OCI-LY1 (cell line): Measurements from ENCODE around the gene PERCC1.

Experiments used
- CTCF ChIP-seq: fragments of 200-600 bp; sonication (generic), shearing (Covaris generic); IDR thresholded peaks from 2 replicates; pipeline ENCODE4 v1.5.1; 2017; ENCODE audit warnings: mild to moderate bottlenecking, antibody characterized with exemption, low read length, moderate library complexity, mixed read lengths
- EZH2 ChIP-seq: fragments of 200-600 bp; sonication (generic), shearing (Covaris generic); IDR thresholded peaks from 2 replicates; pipeline ENCODE4 v1.8.0; 2017; ENCODE audit warnings: borderline replicate concordance, mixed run types, mild to moderate bottlenecking, antibody characterized with exemption, low read length, moderate library complexity, mixed read lengths

GRCh38 chr16:1435921-1436697, 5.2 kb downstream of the PERCC1 start:
- TF ChIP-seq CTCF (no peak), EZH2 (no peak)
